K562 (cell line): Measurements from ENCODE around the gene FOXL2NB. TPM values are rescaled to one million over a fixed set of nuclear protein-coding genes. Genes with fewer than 3 reads are reported as not detected.

ENCODE experiments used
- CBX3 ChIP-seq, 2 experiments: IDR thresholded peaks; 1 replicate in 1 of 2; 2 replicates in 1 of 2; pipeline ENCODE4 v1.6.1; 2012; ENCODE audit warnings: inconsistent platforms in 2 of 2, low read length in 2 of 2, borderline replicate concordance in 1 of 2, control low read depth in 1 of 2
- FOXK1 ChIP-seq: sonication (generic); formaldehyde crosslinking; IDR thresholded peaks from 2 replicates; pipeline ENCODE4 v1.8.0; 2022; ENCODE audit warnings: missing genetic modification reagents, mild to moderate bottlenecking, borderline replicate concordance
- GABPB1 ChIP-seq: sonication (generic); formaldehyde crosslinking; IDR thresholded peaks from 2 replicates; pipeline ENCODE4 v1.8.0; 2022; ENCODE audit warnings: mild to moderate bottlenecking, missing genetic modification reagents
- JUND ChIP-seq, 2 experiments: IDR thresholded peaks; 2 replicates in 1 of 2; 3 replicates in 1 of 2; pipeline ENCODE4 v1.6.1; 2011; ENCODE audit warnings: borderline replicate concordance in 2 of 2, low read depth in 2 of 2, low read length in 2 of 2, improper control_type of control experiment in 1 of 2, missing biosample characterization in 1 of 2, missing genetic modification characterization in 1 of 2, missing genetic modification reagents in 1 of 2
- L3MBTL2 ChIP-seq: fragments of 450-650 bp; IDR thresholded peaks from 2 replicates; pipeline ENCODE4 v1.6.1; 2016; ENCODE audit warnings: mild to moderate bottlenecking, moderate library complexity
- MTA3 ChIP-seq: fragments of 450-650 bp; formaldehyde crosslinking; IDR thresholded peaks from 2 replicates; pipeline ENCODE4 v1.6.1; 2017; ENCODE audit warnings: mild to moderate bottlenecking, borderline replicate concordance
- RAD21 ChIP-seq, 2 experiments: fragments of 250-450 bp in 1 of 2; fragments of 450-650 bp in 1 of 2; sonication (Bioruptor Pico) in 1 of 2; formaldehyde crosslinking in 1 of 2; IDR thresholded peaks in 1 of 2; conservative IDR thresholded peaks in 1 of 2; 2 replicates each; pipeline versions ENCODE4 v1.4.0 to v1.8.0; 2020 to 2022; ENCODE audit warnings: mild to moderate bottlenecking in 2 of 2, moderate library complexity in 1 of 2
- RCOR1 ChIP-seq, 2 experiments: IDR thresholded peaks; 2 replicates each; pipeline ENCODE4 v1.6.1; 2012; ENCODE audit warnings: low read depth in 2 of 2, low read length in 2 of 2, borderline replicate concordance in 1 of 2, improper control_type of control experiment in 1 of 2
- RHOXF2B ChIP-seq: fragments of 250-450 bp; sonication (Bioruptor Pico); conservative IDR thresholded peaks from 2 replicates; pipeline ENCODE4 v1.5.1; 2021
- SMC3 ChIP-seq: conservative IDR thresholded peaks from 2 replicates; pipeline ENCODE4 v1.6.1; 2011; ENCODE audit warnings: low read depth, low read length, improper control_type of control experiment; ENCODE audit not compliant: insufficient read depth
- TCF15 ChIP-seq: fragments of 250-450 bp; sonication (Bioruptor Pico); IDR thresholded peaks from 2 replicates; pipeline ENCODE4 v1.8.0; 2022; ENCODE audit warnings: moderate library complexity, mild to moderate bottlenecking, inconsistent platforms
- U2AF1 ChIP-seq: fragments of 200-400 bp; formaldehyde crosslinking; optimal IDR thresholded peaks from 2 replicates; pipeline ENCODE3; 2017; ENCODE audit warnings: mild to moderate bottlenecking, low read depth, low read length, moderate library complexity
- XRCC5 ChIP-seq: fragments of 200-400 bp; formaldehyde crosslinking; IDR thresholded peaks from 2 replicates; pipeline ENCODE4 v1.6.1; 2017; ENCODE audit warnings: low read depth, mild to moderate bottlenecking, low read length
- YY1 ChIP-seq, 3 experiments: IDR thresholded peaks; 2 replicates each; pipeline ENCODE4 v1.6.1; 2011; ENCODE audit warnings: low read length in 2 of 3, mild to moderate bottlenecking in 2 of 3, moderate library complexity in 2 of 3, borderline replicate concordance in 1 of 3, control low read depth in 1 of 3, low read depth in 1 of 3; ENCODE audit not compliant: insufficient read depth in 3 of 3, insufficient replicate concordance in 2 of 3, control insufficient read depth in 1 of 3, insufficient read length in 1 of 3; ENCODE audit errors: extremely low read depth in 1 of 3
- ZBTB1 ChIP-seq: sonication (generic); formaldehyde crosslinking; IDR thresholded peaks from 2 replicates; pipeline ENCODE4 v1.8.1; 2023; ENCODE audit warnings: missing genetic modification reagents, low read depth, mild to moderate bottlenecking, borderline replicate concordance
- ZBTB26 ChIP-seq: fragments of 450-650 bp; formaldehyde crosslinking; IDR thresholded peaks from 2 replicates; pipeline ENCODE4 v1.4.0; 2022; ENCODE audit warnings: missing genetic modification characterization
- ZHX1 ChIP-seq: fragments of 150-350 bp; conservative IDR thresholded peaks from 2 replicates; pipeline ENCODE4 v1.6.1; 2014; ENCODE audit warnings: low read length
- ZNF24 ChIP-seq: fragments of 450-650 bp; IDR thresholded peaks from 2 replicates; pipeline ENCODE4 v1.6.1; 2016
- ZNF766 ChIP-seq: fragments of 200-800 bp; sonication (Bioruptor generic); conservative IDR thresholded peaks from 2 replicates; pipeline ENCODE4 v1.6.1; 2016; ENCODE audit warnings: missing genetic modification characterization, missing compliant biosample characterization
- polyA plus RNA-seq, 8 experiments: library from polyadenylated mRNA; depleted of rRNA in 4 of 8; stranded (reverse) in 5 of 8; unstranded in 3 of 8; fragments of >200 nt; fragmentation: Nextera tagmentation in 2 of 8; fragmentation: Illumina TruSeq in 1 of 8; extraction: Ambion mirVana in 2 of 8; extraction: Trizol in 1 of 8; gene quantifications; 2 replicates each; pipeline versions ENCODE4 v1.2.1 to v1.2.3, GENCODE V29; 2011 to 2014; ENCODE audit warnings: inconsistent platforms in 1 of 8, missing spikeins in 1 of 8
- total RNA-seq, 7 experiments: library from RNA; depleted of rRNA in 6 of 7; stranded (reverse); fragments of >200 nt in 6 of 7; fragmentation: Illumina TruSeq in 2 of 7; extraction: Trizol in 2 of 7; gene quantifications; 2 replicates each; pipeline versions ENCODE4 v1.2.1 to v1.2.3, GENCODE V29; 2011 to 2021; ENCODE audit warnings: low replicate concordance in 1 of 7
- TF ChIP-seq, protein P1 (sequence below), 2 experiments: fragments of 450-650 bp; IDR thresholded peaks; 2 replicates each; pipeline ENCODE4 v1.6.1; 2016

The FOXL2NB gene
- total and polyA plus RNA-seq, 9 of the 15 experiments (the other 6 are each of a cell fraction or from before 2014, with no cell fraction given) = 0.71 to 17.4 (median 9.0) TPM

DNA sequence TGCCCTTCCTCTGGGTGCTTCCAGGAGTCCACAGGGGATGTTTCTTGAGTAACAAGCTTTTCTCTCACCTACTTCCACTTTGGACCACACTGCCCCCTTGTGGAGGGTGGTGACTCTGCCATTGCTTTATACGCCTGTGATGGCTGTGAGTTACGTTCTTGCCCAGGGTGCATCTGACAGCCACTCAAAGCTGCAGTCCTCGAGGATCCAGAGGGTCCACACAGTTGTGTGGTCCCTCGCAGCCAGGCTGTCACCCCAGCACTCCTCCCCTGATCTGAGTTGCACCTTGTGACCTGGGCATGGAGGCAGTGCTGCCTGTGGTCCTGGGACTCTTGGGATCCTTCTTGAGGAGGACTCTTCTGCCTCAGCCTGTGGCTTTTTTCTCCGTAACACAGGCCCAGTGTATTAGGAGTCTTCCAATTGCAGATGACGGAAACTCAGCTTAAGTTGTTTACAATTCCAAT, 23.5 kb upstream of the FOXL2NB start (continued):
- TF ChIP-seq, protein P1, sequence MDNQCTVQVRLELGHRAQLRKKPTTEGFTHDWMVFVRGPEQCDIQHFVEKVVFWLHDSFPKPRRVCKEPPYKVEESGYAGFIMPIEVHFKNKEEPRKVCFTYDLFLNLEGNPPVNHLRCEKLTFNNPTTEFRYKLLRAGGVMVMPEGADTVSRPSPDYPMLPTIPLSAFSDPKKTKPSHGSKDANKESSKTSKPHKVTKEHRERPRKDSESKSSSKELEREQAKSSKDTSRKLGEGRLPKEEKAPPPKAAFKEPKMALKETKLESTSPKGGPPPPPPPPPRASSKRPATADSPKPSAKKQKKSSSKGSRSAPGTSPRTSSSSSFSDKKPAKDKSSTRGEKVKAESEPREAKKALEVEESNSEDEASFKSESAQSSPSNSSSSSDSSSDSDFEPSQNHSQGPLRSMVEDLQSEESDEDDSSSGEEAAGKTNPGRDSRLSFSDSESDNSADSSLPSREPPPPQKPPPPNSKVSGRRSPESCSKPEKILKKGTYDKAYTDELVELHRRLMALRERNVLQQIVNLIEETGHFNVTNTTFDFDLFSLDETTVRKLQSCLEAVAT (IDR thresholded peaks at IDR 0.05) = no peak
- TF ChIP-seq ZNF24 (no peak), TCF15 (no peak), ZHX1 (no peak), L3MBTL2 (peak; percentile 42; the same call in 1 of the 2 replicates), RAD21 (CRISPR knock-in tag; conservative IDR thresholded peaks at IDR 0.05 in 1 of 2, IDR thresholded peaks at IDR 0.05 in 1 of 2) (peak; percentile 78 to 93), ZNF766 (CRISPR knock-in tag) (0 out of 2 replicates have a peak, but pooled peaks have one; percentile 40), FOXK1 (0 out of 2 replicates have a peak, but pooled peaks have one; percentile 57), MTA3 (0 out of 2 replicates have a peak, but pooled peaks have one; percentile 37), XRCC5 (peak; percentile 92), RCOR1 (IDR thresholded peaks at IDR 0.05; ENCODE audit: borderline replicate concordance in 1 of 2, low read depth in 2 of 2, low read length in 2 of 2) (peak in 1 of 2 experiments; percentile 65; a peak in 1 of 4 replicates), YY1 (IDR thresholded peaks at IDR 0.05; ENCODE audit: borderline replicate concordance in 1 of 3, control insufficient read depth in 1 of 3, extremely low read depth in 1 of 3, insufficient read depth in 3 of 3, insufficient read length in 1 of 3, insufficient replicate concordance in 2 of 3, low read depth in 1 of 3, low read length in 2 of 3) (peak in 2 of 3 experiments; percentile 56), SMC3 (peak; percentile 94), RHOXF2B (CRISPR knock-in tag) (0 out of 2 replicates have a peak, but pooled peaks have one; percentile 5), ZBTB1 (no peak), ZBTB26 (no peak), CBX3 (IDR thresholded peaks at IDR 0.05; ENCODE audit: borderline replicate concordance in 1 of 2, low read length in 2 of 2) (0 out of 3 replicates have a peak, but pooled peaks of 1 of the 2 experiments have one; percentile 48), JUND (IDR thresholded peaks at IDR 0.05; ENCODE audit: borderline replicate concordance, low read depth, low read length) (peak; percentile 56; the same call in 1 of the 2 replicates), JUND (tag; IDR thresholded peaks at IDR 0.05; ENCODE audit: borderline replicate concordance, low read depth, low read length) (no peak; the same call in 2 of the 3 replicates), U2AF1 (no peak), GABPB1 (CRISPR knock-in tag) (peak; percentile 54; the same call in 1 of the 2 replicates)
